Ammon's horn (tissue), 1 donor: Measurements from ENCODE around the gene ZDHHC3.

Source experiments
- DNase-seq: peaks from one replicate; pipeline ENCODE4 v3.0.0-alpha.2; 2016; ENCODE audit warnings: low spot score

The ZDHHC3 gene

GRCh38 chr3:44976002-44976815, at the start of gene ZDHHC3, which contains the start of gene EXOSC7:
ZDHHC3 (minus strand) TSS chr3:44976174; CDS start chr3:44959436, 16,738 bp downstream.
EXOSC7 (plus strand) TSS chr3:44976244; CDS start chr3:44976278, 34 bp downstream.
- peak; percentile 94 for DNase-seq

GRCh38 chr3:45024542-45025255, 48.7 kb upstream of the ZDHHC3 start:
- DNase-seq, result no peak

GRCh38 chr3:45023675-45024074, 47.7 kb upstream of the ZDHHC3 start:
- no peak for DNase-seq

- no peak for DNase-seq
Measured at GRCh38 chr3:45021524-45022297, 45.7 kb upstream of the ZDHHC3 start.

GRCh38 chr3:45020534-45020933, 44.6 kb upstream of the ZDHHC3 start:
- no peak for DNase-seq

GRCh38 chr3:45017821-45018220, 41.8 kb upstream of the ZDHHC3 start:
- DNase-seq, result no peak

GRCh38 chr3:45016916-45017315, 40.9 kb upstream of the ZDHHC3 start:
- no peak for DNase-seq

- no peak for DNase-seq
Measured at GRCh38 chr3:45012577-45012976, 36.6 kb upstream of the ZDHHC3 start.

GRCh38 chr3:45011756-45012508, 36.0 kb upstream of the ZDHHC3 start:
- DNase-seq, result peak; percentile 33

- no peak for DNase-seq
Measured at GRCh38 chr3:45010811-45011333, 34.9 kb upstream of the ZDHHC3 start.

GRCh38 chr3:45009868-45010267, 33.9 kb upstream of the ZDHHC3 start:
- DNase-seq, result no peak

GRCh38 chr3:45008117-45008516, 32.1 kb upstream of the ZDHHC3 start:
- DNase-seq, result no peak

GRCh38 chr3:45007091-45007490, 31.1 kb upstream of the ZDHHC3 start:
- no peak for DNase-seq

- DNase-seq, result no peak
Measured at GRCh38 chr3:45003859-45004258, 27.9 kb upstream of the ZDHHC3 start.

GRCh38 chr3:45003406-45003805, 27.4 kb upstream of the ZDHHC3 start:
- no peak for DNase-seq

- no peak for DNase-seq
Measured at GRCh38 chr3:45002720-45003119, 26.7 kb upstream of the ZDHHC3 start.

GRCh38 chr3:45002139-45002660, 26.2 kb upstream of the ZDHHC3 start:
- no peak for DNase-seq

- no peak for DNase-seq
Measured at GRCh38 chr3:45001738-45002137, 25.8 kb upstream of the ZDHHC3 start.

GRCh38 chr3:45000823-45001222, 24.8 kb upstream of the ZDHHC3 start:
- no peak for DNase-seq

GRCh38 chr3:44999782-45000181, 23.8 kb upstream of the ZDHHC3 start:
- no peak for DNase-seq

GRCh38 chr3:44996556-44996969, 20.6 kb upstream of the ZDHHC3 start:
- peak; percentile 22 for DNase-seq
